Gastroesophageal sphincter (tissue), 4 donors: Measurements from ENCODE around the gene KIF5A. TPM values are rescaled to one million over a fixed set of nuclear protein-coding genes. Genes with fewer than 3 reads are reported as not detected.
"Not testable (repeated sequence)": the region's sequence is repeated elsewhere in the genome, so short reads cannot be mapped to it uniquely, and the experiment has no call there.

Experiments
- ATAC-seq: fragments of 150-250 bp; one replicate; pipeline ENCODE4 v1.9.1; 2016; ENCODE audit warnings: mild to moderate bottlenecking, moderate library complexity
- H3K27ac ChIP-seq, 4 donors: fragments of 200-600 bp; sonication (generic) in 3 of 4; 1 replicate in 3 of 4; 2 replicates in 1 of 4; pipeline ENCODE4 v1.5.1; 2016 to 2019
- H3K27me3 ChIP-seq: fragments of 200-600 bp; sonication (generic); one replicate; pipeline ENCODE4 v1.5.1; 2019
- H3K36me3 ChIP-seq, 2 donors: fragments of 200-600 bp; sonication (generic); one replicate each; pipeline ENCODE4 v1.5.1; 2019; ENCODE audit warnings: control low read depth in 1 of 2
- H3K4me1 ChIP-seq, 3 donors: fragments of 200-600 bp; sonication (generic); 1 replicate in 2 of 3; 2 replicates in 1 of 3; pipeline ENCODE4 v1.5.1; 2016 to 2019; ENCODE audit warnings: control low read depth in 2 of 3
- H3K4me3 ChIP-seq, 2 donors: fragments of 200-600 bp; sonication (generic); one replicate each; pipeline ENCODE4 v1.5.1; 2019; ENCODE audit warnings: mild to moderate bottlenecking in 1 of 2, moderate library complexity in 1 of 2
- H3K9me3 ChIP-seq, 3 donors: fragments of 200-600 bp; sonication (generic); one replicate each; pipeline ENCODE4 v1.5.1; 2017 to 2019; ENCODE audit warnings: control low read depth in 2 of 3
- EP300 ChIP-seq: sonication (generic); formaldehyde crosslinking; IDR thresholded peaks from one replicate; pipeline ENCODE4 v1.6.1; 2017; ENCODE audit warnings: antibody characterized with exemption, mild to moderate bottlenecking
- POLR2A ChIP-seq, 2 donors: fragments of 450-650 bp; IDR thresholded peaks; one replicate each; pipeline ENCODE4 v1.6.1; 2017; ENCODE audit warnings: antibody characterized with exemption in 2 of 2, mild to moderate bottlenecking in 2 of 2, moderate library complexity in 1 of 2
- POLR2AphosphoS5 ChIP-seq: sonication (generic); formaldehyde crosslinking; IDR thresholded peaks from one replicate; pipeline ENCODE4 v1.6.1; 2017; ENCODE audit warnings: antibody characterized with exemption
- WGBS, 2 donors: methylation state at CpG; one replicate each; pipeline ENCODE4 v1.1.5; 2018; ENCODE audit warnings: low coverage in 1 of 2; 5-methylcytosine and 5-hydroxymethylcytosine counted together
- total RNA-seq, 4 donors: library from RNA; depleted of rRNA; stranded (reverse); fragments of >200 nt; gene quantifications; one replicate each; pipeline ENCODE4 v1.1.0, GENCODE V29; 2016
- TF ChIP-seq, protein P1 (sequence below), 4 experiments: fragments of 200-600 bp in 2 of 4; fragments of 450-650 bp in 2 of 4; sonication (generic) in 1 of 4; IDR thresholded peaks; one replicate each; pipeline ENCODE4 v1.5.1; 2017 to 2019; ENCODE audit warnings: antibody characterized with exemption in 4 of 4, mild to moderate bottlenecking in 2 of 4, moderate library complexity in 2 of 4

Gene KIF5A
- total RNA-seq, 4 donors from 2014 or later: 0.89 to 4.7 (median 1.6) TPM

DNA sequence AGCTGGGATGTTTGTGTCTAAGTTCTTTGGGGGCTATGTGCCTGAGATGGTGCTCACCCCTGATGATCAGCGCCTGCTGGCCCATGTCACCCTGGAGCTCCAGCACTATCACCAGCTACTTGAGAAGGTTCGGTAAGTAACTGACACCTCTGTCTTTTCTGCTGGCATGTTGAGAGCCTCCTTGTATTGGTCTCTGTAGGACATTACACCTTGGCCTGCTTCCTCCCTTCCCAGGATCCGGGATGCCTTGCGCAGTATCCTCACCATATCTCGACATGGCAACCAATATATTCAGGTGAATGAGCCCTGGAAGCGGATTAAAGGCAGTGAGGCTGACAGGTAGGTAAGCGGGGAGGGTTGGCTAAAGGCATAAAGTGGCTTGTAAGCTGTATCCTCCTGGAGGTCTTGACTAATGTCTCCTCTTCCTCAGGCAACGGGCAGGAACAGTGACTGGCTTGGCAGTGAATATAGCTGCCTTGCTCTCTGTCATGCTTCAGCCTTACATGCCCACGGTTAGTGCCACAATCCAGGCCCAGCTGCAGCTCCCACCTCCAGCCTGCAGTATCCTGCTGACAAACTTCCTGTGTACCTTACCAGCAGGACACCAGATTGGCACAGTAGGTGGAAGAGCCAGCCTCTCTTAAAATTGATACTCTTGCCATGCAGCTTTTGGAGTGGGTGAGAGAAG lies 35.0 kb upstream of the KIF5A start:
- Histone ChIP-seq H3K27me3 (no peaks in the 10 kb centered on the region), H3K27ac (peak overlapping the region in 2 of 4 donors; percentile 6 to 97), H3K4me3 (no peak overlapping the region), H3K4me1 (peaks cover 5 to 39% (median 22%) of the 10 kb centered on the region in 3 donors), H3K9me3 (no peaks in the 10 kb centered on the region), H3K36me3 (peaks cover 7 to 76% of the 10 kb centered on the region in 2 donors)
- no peak for ATAC-seq
- TF ChIP-seq POLR2A (IDR thresholded peaks at IDR 0.05) (no peak), POLR2AphosphoS5 (no peak), EP300 (no peak)
- TF ChIP-seq, protein P1, sequence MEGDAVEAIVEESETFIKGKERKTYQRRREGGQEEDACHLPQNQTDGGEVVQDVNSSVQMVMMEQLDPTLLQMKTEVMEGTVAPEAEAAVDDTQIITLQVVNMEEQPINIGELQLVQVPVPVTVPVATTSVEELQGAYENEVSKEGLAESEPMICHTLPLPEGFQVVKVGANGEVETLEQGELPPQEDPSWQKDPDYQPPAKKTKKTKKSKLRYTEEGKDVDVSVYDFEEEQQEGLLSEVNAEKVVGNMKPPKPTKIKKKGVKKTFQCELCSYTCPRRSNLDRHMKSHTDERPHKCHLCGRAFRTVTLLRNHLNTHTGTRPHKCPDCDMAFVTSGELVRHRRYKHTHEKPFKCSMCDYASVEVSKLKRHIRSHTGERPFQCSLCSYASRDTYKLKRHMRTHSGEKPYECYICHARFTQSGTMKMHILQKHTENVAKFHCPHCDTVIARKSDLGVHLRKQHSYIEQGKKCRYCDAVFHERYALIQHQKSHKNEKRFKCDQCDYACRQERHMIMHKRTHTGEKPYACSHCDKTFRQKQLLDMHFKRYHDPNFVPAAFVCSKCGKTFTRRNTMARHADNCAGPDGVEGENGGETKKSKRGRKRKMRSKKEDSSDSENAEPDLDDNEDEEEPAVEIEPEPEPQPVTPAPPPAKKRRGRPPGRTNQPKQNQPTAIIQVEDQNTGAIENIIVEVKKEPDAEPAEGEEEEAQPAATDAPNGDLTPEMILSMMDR (IDR thresholded peaks at IDR 0.05): no peak
- 60 to 92% methylated on average over 1 to 2 of the region's 9 CpGs for WGBS, 2 donors

DNA sequence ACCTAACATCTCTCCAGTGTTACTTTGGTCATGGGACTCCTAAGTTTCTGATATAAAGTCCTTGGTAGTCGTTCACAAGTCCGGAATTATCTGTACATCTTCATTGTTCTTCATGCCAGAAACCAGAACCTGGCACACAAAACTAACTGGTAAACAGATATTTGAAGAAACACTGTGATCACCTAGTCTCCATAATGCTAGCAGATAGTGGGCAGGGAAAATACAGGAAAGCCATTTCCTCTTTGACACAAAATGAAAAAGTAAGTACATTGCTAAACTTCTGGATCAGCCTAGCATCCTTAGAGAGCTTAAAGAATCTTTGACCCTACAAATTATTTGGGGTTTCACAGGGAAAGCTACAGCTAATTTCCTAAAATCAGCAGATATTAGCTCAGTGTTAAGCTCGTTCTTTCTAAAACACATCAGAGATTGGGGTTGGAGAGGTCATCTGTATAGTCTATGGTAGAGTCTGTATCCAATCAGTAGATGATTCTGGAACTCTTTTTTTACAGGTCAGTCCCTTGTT lies 34.4 kb upstream of the KIF5A start:
- H3K36me3 ChIP-seq: peaks cover 7 to 69% of the 10 kb centered on the region in 2 donors

GRCh38 chr12:57515934-57516541 lies 33.8 kb upstream of the KIF5A start:
- Histone ChIP-seq H3K27me3 (no peaks in the 10 kb centered on the region), H3K27ac (peak overlapping the region in 1 of 4 donors; percentile 97), H3K36me3 (peaks cover 7 to 64% of the 10 kb centered on the region in 2 donors), H3K9me3 (no peaks in the 10 kb centered on the region), H3K4me1 (peaks cover 5 to 43% (median 25%) of the 10 kb centered on the region in 3 donors), H3K4me3 (no peak overlapping the region)
- TF ChIP-seq EP300 (no peak), POLR2A (IDR thresholded peaks at IDR 0.05) (no peak)
- TF ChIP-seq, protein P1 (IDR thresholded peaks at IDR 0.05): no peak
- no peak for ATAC-seq
- WGBS, 2 donors: 63 to 71% methylated on average over 5 to 10 of the region's 11 CpGs

More for the DNA sequence above, 34.4 kb upstream of the KIF5A start:
- TF ChIP-seq, protein P1 (IDR thresholded peaks at IDR 0.05): no peak
- TF ChIP-seq POLR2AphosphoS5 (no peak), EP300 (no peak), POLR2A (IDR thresholded peaks at IDR 0.05) (no peak)
- 57 to 83% methylated on average over 2 to 3 of the region's 3 CpGs for WGBS, 2 donors
- ATAC-seq: no peak
- Histone ChIP-seq H3K4me3 (no peak overlapping the region), H3K4me1 (peaks cover 5 to 39% (median 22%) of the 10 kb centered on the region in 3 donors), H3K27me3 (no peaks in the 10 kb centered on the region), H3K27ac (peak overlapping the region in 2 of 4 donors; percentile 6 to 97), H3K9me3 (no peaks in the 10 kb centered on the region)

GRCh38 chr12:57516617-57517153 lies 33.2 kb upstream of the KIF5A start:
- H3K36me3 ChIP-seq: peaks cover 7 to 57% of the 10 kb centered on the region in 2 donors
- no peak for TF ChIP-seq POLR2AphosphoS5
- no peak overlapping the region for H3K4me3 ChIP-seq
- H3K27me3 ChIP-seq: no peaks in the 10 kb centered on the region
- H3K9me3 ChIP-seq: no peaks in the 10 kb centered on the region
- no peak for ATAC-seq
- 50 to 84% methylated on average over 1 to 11 of the region's 11 CpGs for WGBS, 2 donors
- H3K4me1 ChIP-seq: peaks cover 5 to 49% (median 32%) of the 10 kb centered on the region in 3 donors
- peak overlapping the region in 3 of 4 donors; percentile 97 to 99 (median 98) for H3K27ac ChIP-seq

DNA sequence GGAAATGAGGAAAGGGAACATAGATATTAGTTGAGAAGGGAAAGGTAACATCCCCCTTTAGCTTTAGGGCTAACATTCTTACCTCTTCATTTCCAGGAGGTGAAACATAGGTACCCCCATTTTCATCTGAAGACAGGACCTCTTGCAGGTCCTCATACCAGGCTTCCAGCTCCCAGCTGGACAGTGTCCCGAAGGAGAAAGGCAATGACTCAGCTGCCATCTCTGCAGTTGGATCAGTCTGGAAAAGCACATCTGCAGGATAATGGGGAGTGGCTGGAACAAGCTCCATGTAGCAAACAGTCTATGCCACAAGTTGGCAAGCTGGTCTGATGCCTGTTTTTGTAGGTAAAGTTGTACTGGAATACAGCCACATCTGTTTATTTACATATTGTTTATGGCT lies 32.7 kb upstream of the KIF5A start:
- no peaks in the 10 kb centered on the region for H3K9me3 ChIP-seq
- peaks cover 7 to 52% of the 10 kb centered on the region in 2 donors for H3K36me3 ChIP-seq
- peaks cover 5 to 54% (median 36%) of the 10 kb centered on the region in 3 donors for H3K4me1 ChIP-seq
- H3K27ac ChIP-seq: peak overlapping the region in 3 of 4 donors; percentile 97 to 99 (median 98)
- no peak for TF ChIP-seq EP300
- 17% methylated on average over 1 of the region's 1 CpG; no CpG with 5 or more reads in 1 of the 2 donors for WGBS, 2 donors
- H3K27me3 ChIP-seq: no peaks in the 10 kb centered on the region
- H3K4me3 ChIP-seq: no peak overlapping the region
- no peak for ATAC-seq

DNA sequence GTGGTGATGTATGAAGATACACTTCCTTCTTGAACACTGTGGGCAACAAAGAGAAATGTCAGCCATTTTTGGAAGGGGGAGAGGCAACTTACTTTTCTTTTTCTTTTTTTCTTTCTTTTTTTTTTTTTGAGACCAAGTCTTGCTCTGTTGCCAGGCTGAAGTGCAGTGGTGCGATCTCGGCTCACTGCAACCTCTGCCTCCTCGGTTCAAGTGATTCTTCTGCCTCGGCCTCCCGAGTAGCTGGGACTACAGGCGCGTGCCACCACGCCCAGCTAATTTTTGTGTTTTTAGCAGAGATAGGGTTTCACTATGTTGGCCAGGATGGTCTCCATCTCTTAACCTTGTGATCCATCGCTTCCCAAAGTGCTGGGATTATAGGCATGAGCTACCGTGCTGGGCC lies 32.1 kb upstream of the KIF5A start:
- Histone ChIP-seq H3K4me3 (peak overlapping the region in 1 of 2 donors; percentile 79), H3K27ac (peak overlapping the region; percentile 93 to 99 (median 98)), H3K4me1 (peaks cover 5 to 56% (median 36%) of the 10 kb centered on the region in 3 donors), H3K36me3 (peaks cover 7 to 47% of the 10 kb centered on the region in 2 donors)
- not testable (repeated sequence) for H3K9me3 ChIP-seq, H3K27me3 ChIP-seq, ATAC-seq
- WGBS, 2 donors: 60 to 82% methylated on average over 8 to 9 of the region's 10 CpGs
